Loucy (cell line): ENCODE data around the gene PKDREJ.

Experiments used
- CTCF ChIP-seq: fragments of 200-600 bp; sonication (generic); conservative IDR thresholded peaks from 2 replicates; pipeline ENCODE4 v1.5.1; 2014; ENCODE audit warnings: mild to moderate bottlenecking, antibody characterized with exemption, low read length
- EZH2phosphoT487 ChIP-seq: fragments of 200-600 bp; IDR thresholded peaks from 2 replicates; pipeline ENCODE4 v1.6.1; 2018; ENCODE audit warnings: antibody characterized with exemption, mild to moderate bottlenecking, moderate library complexity, borderline replicate concordance

GRCh38 chr22:46260038-46260437 is 3.1 kb downstream of the PKDREJ start:
- no peak for TF ChIP-seq CTCF
- TF ChIP-seq EZH2phosphoT487: no peak
